NCI-H2107 (cell line): ENCODE results near the gene LRRC74B.

Source experiments
- DNase-seq: peaks from one replicate; lab custom pipeline; 2025; lab: John Stamatoyannopoulos, UW

Gene LRRC74B

DNA sequence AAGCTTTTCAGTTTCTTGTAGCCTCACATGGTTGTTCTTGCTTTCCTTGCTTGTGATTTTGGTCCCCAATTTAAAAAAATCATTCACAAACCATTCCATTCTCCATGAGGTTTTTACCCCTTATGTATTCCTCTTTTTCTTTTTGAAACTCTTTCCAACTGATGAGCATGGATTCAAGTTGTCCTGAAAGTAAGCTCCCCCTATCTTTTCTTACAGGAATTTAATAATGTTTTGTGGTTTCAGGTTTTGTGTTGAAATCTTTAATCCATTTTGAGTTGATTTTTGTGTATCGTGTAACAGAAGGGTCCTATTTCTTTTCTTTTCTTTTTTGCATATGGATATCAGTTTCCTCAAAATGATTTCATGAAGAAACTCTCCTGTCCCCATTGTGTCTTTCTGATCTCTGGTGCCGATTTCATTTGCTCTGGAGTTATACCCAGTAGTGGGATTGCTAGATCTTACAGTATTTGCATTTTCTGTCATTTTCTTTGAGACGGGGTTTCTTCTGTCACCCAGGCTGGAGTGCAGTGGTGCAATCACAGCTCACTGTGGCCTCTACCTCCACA is 58.5 kb downstream of the LRRC74B start:
- DNase-seq, result no peak

DNA sequence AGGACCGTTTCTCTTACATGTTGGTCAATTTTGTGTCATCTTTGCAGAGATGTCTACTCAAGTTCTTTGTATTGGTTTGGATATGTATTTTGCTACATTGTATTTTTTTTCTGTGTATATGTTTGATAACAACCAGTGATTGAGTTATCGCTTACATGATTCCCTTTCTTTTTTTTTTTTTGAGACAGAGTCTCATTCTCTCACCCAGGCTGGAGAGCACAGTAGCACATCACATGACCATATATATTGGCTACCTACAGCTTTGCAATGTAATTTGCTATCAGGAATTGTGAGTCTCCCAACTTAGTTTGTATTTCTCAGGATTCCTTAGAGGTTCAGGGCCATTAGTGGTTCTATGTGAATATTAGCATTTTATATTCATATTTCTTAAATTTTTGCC is 59.5 kb downstream of the LRRC74B start:
- no peak for DNase-seq

DNA sequence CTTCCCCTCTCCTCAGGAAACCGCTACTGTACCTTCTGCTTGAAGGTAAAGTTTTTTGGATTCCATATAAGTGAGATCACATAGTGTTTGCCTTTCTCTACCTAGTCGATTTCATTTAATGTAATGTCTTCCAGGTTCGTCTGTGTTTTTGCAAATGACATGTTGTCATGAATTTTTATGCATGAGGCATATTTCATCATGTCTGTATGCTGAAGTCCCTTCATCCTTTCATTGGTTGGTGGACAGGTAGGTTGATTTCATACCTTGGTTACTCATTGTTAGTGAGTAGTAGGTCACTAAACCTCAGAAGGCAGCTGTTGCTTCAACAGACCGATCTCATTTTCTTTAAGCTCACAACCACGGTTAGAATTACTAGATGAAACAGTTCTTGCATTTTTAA is 60.3 kb downstream of the LRRC74B start:
- no peak for DNase-seq

DNA sequence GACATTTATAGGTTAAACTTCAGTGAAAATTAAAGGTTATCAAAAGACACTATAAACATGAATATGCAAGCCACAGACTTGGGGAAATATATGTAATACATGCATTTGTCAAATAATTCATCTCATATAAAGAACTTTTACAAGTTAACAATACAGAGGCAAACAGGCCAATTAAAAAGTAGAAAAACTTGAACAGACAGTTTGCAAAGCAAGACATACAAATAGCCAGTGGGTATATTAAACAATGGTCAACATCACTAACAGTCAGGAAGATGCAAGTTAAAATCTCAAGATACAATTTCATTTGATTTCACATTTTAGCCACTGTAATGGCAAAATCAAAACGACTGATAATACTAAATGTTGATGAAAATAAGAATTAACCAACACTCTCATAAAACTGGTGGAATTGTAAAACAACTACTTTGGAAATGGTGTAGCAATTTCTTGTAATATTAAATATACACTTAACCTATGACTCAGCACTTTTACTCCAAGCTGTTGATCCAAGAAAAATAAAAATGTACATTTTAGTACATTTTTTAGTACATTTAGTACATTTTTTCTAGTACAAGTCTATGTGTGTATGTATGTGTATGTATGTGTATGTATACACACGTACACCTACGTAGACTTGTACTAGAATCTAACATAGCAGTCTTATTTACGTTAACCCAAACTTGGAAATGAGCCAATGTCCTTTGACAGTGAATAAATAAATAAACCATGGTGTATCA is 62.8 kb downstream of the LRRC74B start:
- DNase-seq, result no peak
